ENCODE data around the gene FAHD2A.

Gene FAHD2A

GRCh38 chr2:95361216-95361980 lies 41.1 kb upstream of the FAHD2A start:
- no peaks in the 10 kb centered on the region for H3K27me3 ChIP-seq (ENCODE audit: control insufficient read depth, insufficient read depth, low read length)
- H3K4me2 ChIP-seq (ENCODE audit: low read length), result no peak overlapping the region
- H3K9ac ChIP-seq (ENCODE audit: low read depth, low read length), result no peak overlapping the region
- peaks cover 7% of the 10 kb centered on the region for H3K4me1 ChIP-seq (ENCODE audit: control insufficient read depth, insufficient read depth, low read length)
- no peaks in the 10 kb centered on the region for H3K36me3 ChIP-seq (ENCODE audit: insufficient read depth, low read length)
- H3K4me3 ChIP-seq (ENCODE audit: low read length), result no peak overlapping the region
- H3K9me3 ChIP-seq (replicated peaks; ENCODE audit: low read length), result peaks cover 3% of the 10 kb centered on the region

GRCh38 chr2:95362486-95362885 lies 40.0 kb upstream of the FAHD2A start:
- no peaks in the 10 kb centered on the region for H3K27me3 ChIP-seq (ENCODE audit: control insufficient read depth, insufficient read depth, low read length)
- H3K4me2 ChIP-seq (ENCODE audit: low read length), result no peak overlapping the region
- H3K36me3 ChIP-seq (ENCODE audit: insufficient read depth, low read length), result no peaks in the 10 kb centered on the region
- H3K4me3 ChIP-seq (ENCODE audit: low read length), result no peak overlapping the region
- no peak overlapping the region for H3K9ac ChIP-seq (ENCODE audit: low read depth, low read length)
- H3K4me1 ChIP-seq (ENCODE audit: control insufficient read depth, insufficient read depth, low read length), result peaks cover 7% of the 10 kb centered on the region
- H3K9me3 ChIP-seq (replicated peaks; ENCODE audit: low read length), result no peaks in the 10 kb centered on the region

GRCh38 chr2:95366514-95366913 lies 36.0 kb upstream of the FAHD2A start:
- H3K27me3 ChIP-seq (ENCODE audit: control insufficient read depth, insufficient read depth, low read length), result no peaks in the 10 kb centered on the region
- no peaks in the 10 kb centered on the region for H3K36me3 ChIP-seq (ENCODE audit: insufficient read depth, low read length)
- H3K9ac ChIP-seq (ENCODE audit: low read depth, low read length), result no peak overlapping the region
- no peak overlapping the region for H3K4me2 ChIP-seq (ENCODE audit: low read length)
- H3K4me3 ChIP-seq (ENCODE audit: low read length), result no peak overlapping the region
- no peaks in the 10 kb centered on the region for H3K4me1 ChIP-seq (ENCODE audit: control insufficient read depth, insufficient read depth, low read length)
- H3K9me3 ChIP-seq (replicated peaks; ENCODE audit: low read length), result no peaks in the 10 kb centered on the region

- H3K27me3 ChIP-seq (ENCODE audit: control insufficient read depth, insufficient read depth, low read length), result no peaks in the 10 kb centered on the region
- no peaks in the 10 kb centered on the region for H3K9me3 ChIP-seq (replicated peaks; ENCODE audit: low read length)
- H3K9ac ChIP-seq (ENCODE audit: low read depth, low read length), result no peak overlapping the region
- no peaks in the 10 kb centered on the region for H3K4me1 ChIP-seq (ENCODE audit: control insufficient read depth, insufficient read depth, low read length)
- H3K4me2 ChIP-seq (ENCODE audit: low read length), result no peak overlapping the region
- no peak overlapping the region for H3K4me3 ChIP-seq (ENCODE audit: low read length)
- no peaks in the 10 kb centered on the region for H3K36me3 ChIP-seq (ENCODE audit: insufficient read depth, low read length)
Measured at GRCh38 chr2:95372216-95372829, 30.2 kb upstream of the FAHD2A start.

- H3K9ac ChIP-seq (ENCODE audit: low read depth, low read length), result no peak overlapping the region
- H3K9me3 ChIP-seq (replicated peaks; ENCODE audit: low read length), result no peaks in the 10 kb centered on the region
- no peaks in the 10 kb centered on the region for H3K27me3 ChIP-seq (ENCODE audit: control insufficient read depth, insufficient read depth, low read length)
- H3K4me2 ChIP-seq (ENCODE audit: low read length), result no peak overlapping the region
- no peak overlapping the region for H3K4me3 ChIP-seq (ENCODE audit: low read length)
- H3K4me1 ChIP-seq (ENCODE audit: control insufficient read depth, insufficient read depth, low read length), result no peaks in the 10 kb centered on the region
- H3K36me3 ChIP-seq (ENCODE audit: insufficient read depth, low read length), result no peaks in the 10 kb centered on the region
Measured at GRCh38 chr2:95372845-95373244, 29.7 kb upstream of the FAHD2A start.

- H3K27me3 ChIP-seq (ENCODE audit: control insufficient read depth, insufficient read depth, low read length), result no peaks in the 10 kb centered on the region
- no peaks in the 10 kb centered on the region for H3K4me1 ChIP-seq (ENCODE audit: control insufficient read depth, insufficient read depth, low read length)
- no peaks in the 10 kb centered on the region for H3K9me3 ChIP-seq (replicated peaks; ENCODE audit: low read length)
- no peak overlapping the region for H3K4me2 ChIP-seq (ENCODE audit: low read length)
- no peaks in the 10 kb centered on the region for H3K36me3 ChIP-seq (ENCODE audit: insufficient read depth, low read length)
- no peak overlapping the region for H3K4me3 ChIP-seq (ENCODE audit: low read length)
- H3K9ac ChIP-seq (ENCODE audit: low read depth, low read length), result no peak overlapping the region
Measured at GRCh38 chr2:95374029-95374428, 28.5 kb upstream of the FAHD2A start.

- Histone ChIP-seq H3K9me3 (replicated peaks; ENCODE audit: low read length) (no peaks in the 10 kb centered on the region), H3K4me3 (ENCODE audit: low read length) (no peak overlapping the region), H3K27me3 (ENCODE audit: control insufficient read depth, insufficient read depth, low read length) (no peaks in the 10 kb centered on the region), H3K36me3 (ENCODE audit: insufficient read depth, low read length) (no peaks in the 10 kb centered on the region), H3K4me2 (ENCODE audit: low read length) (no peak overlapping the region), H3K4me1 (ENCODE audit: control insufficient read depth, insufficient read depth, low read length) (no peaks in the 10 kb centered on the region), H3K9ac (ENCODE audit: low read depth, low read length) (no peak overlapping the region)
Measured at GRCh38 chr2:95374451-95374920, 28.0 kb upstream of the FAHD2A start.

- Histone ChIP-seq H3K4me2 (ENCODE audit: low read length) (no peak overlapping the region), H3K27me3 (ENCODE audit: control insufficient read depth, insufficient read depth, low read length) (no peaks in the 10 kb centered on the region), H3K4me3 (ENCODE audit: low read length) (no peak overlapping the region), H3K9me3 (replicated peaks; ENCODE audit: low read length) (no peaks in the 10 kb centered on the region), H3K4me1 (ENCODE audit: control insufficient read depth, insufficient read depth, low read length) (no peaks in the 10 kb centered on the region), H3K9ac (ENCODE audit: low read depth, low read length) (no peak overlapping the region), H3K36me3 (ENCODE audit: insufficient read depth, low read length) (no peaks in the 10 kb centered on the region)
Measured at GRCh38 chr2:95374921-95375471, 27.5 kb upstream of the FAHD2A start.

GRCh38 chr2:95375532-95376150 lies 26.9 kb upstream of the FAHD2A start:
- no peak overlapping the region for H3K4me2 ChIP-seq (ENCODE audit: low read length)
- H3K27me3 ChIP-seq (ENCODE audit: control insufficient read depth, insufficient read depth, low read length), result no peaks in the 10 kb centered on the region
- no peak overlapping the region for H3K9ac ChIP-seq (ENCODE audit: low read depth, low read length)
- no peaks in the 10 kb centered on the region for H3K36me3 ChIP-seq (ENCODE audit: insufficient read depth, low read length)
- no peaks in the 10 kb centered on the region for H3K4me1 ChIP-seq (ENCODE audit: control insufficient read depth, insufficient read depth, low read length)
- H3K4me3 ChIP-seq (ENCODE audit: low read length), result no peak overlapping the region
- H3K9me3 ChIP-seq (replicated peaks; ENCODE audit: low read length), result no peaks in the 10 kb centered on the region

- no peaks in the 10 kb centered on the region for H3K36me3 ChIP-seq (ENCODE audit: insufficient read depth, low read length)
- H3K9ac ChIP-seq (ENCODE audit: low read depth, low read length), result no peak overlapping the region
- H3K27me3 ChIP-seq (ENCODE audit: control insufficient read depth, insufficient read depth, low read length), result no peaks in the 10 kb centered on the region
- no peak overlapping the region for H3K4me3 ChIP-seq (ENCODE audit: low read length)
- H3K4me2 ChIP-seq (ENCODE audit: low read length), result no peak overlapping the region
- H3K9me3 ChIP-seq (replicated peaks; ENCODE audit: low read length), result no peaks in the 10 kb centered on the region
- H3K4me1 ChIP-seq (ENCODE audit: control insufficient read depth, insufficient read depth, low read length), result no peaks in the 10 kb centered on the region
Measured at GRCh38 chr2:95376311-95377215, 25.9 kb upstream of the FAHD2A start.

All from skeletal muscle satellite cell (primary cell).